Measurements from ENCODE around the gene CFL2. TPM values are rescaled to one million over a fixed set of nuclear protein-coding genes. Genes with fewer than 3 reads are reported as not detected.

CFL2 gene
- total RNA-seq, 1 donor from 2014 or later, result 110 TPM

- H3K27me3 ChIP-seq (ENCODE audit: insufficient read depth, low read length), result no peaks in the 10 kb centered on the region
- Mint-ChIP-seq H3K4me3 (ENCODE audit: unreplicated experiment) (no peak overlapping the region), H3K9me3 (ENCODE audit: unreplicated experiment) (no peaks in the 10 kb centered on the region), H3K27ac (ENCODE audit: unreplicated experiment) (no peak overlapping the region), H3K4me1 (ENCODE audit: low read depth, unreplicated experiment) (peaks cover 22% of the 10 kb centered on the region), H3K27me3 (ENCODE audit: low read depth, unreplicated experiment) (no peaks in the 10 kb centered on the region), H3K36me3 (ENCODE audit: low read depth, unreplicated experiment) (no peaks in the 10 kb centered on the region)
- H3K4me3 ChIP-seq (ENCODE audit: insufficient read depth, low read depth, low read length), result no peak overlapping the region
- peak overlapping the region; percentile 15 for H2AFZ ChIP-seq (ENCODE audit: low read depth, low read length)
- TF ChIP-seq EZH2 (IDR thresholded peaks at IDR 0.05; ENCODE audit: insufficient read depth, low read length) (no peak), CTCF (IDR thresholded peaks at IDR 0.05; ENCODE audit: insufficient read depth, low read depth, low read length) (no peak)
- peaks cover 12% of the 10 kb centered on the region for H3K4me1 ChIP-seq (ENCODE audit: insufficient read depth, low read length)
- no peaks in the 10 kb centered on the region for H3K9me3 ChIP-seq (ENCODE audit: insufficient read depth, low read depth, low read length)
- FAIRE-seq (no peak), DNase-seq (ENCODE audit: low read depth) (no peak)
- peak overlapping the region; percentile 77 for H3K4me2 ChIP-seq (ENCODE audit: low read length)
- no peaks in the 10 kb centered on the region for H4K20me1 ChIP-seq (ENCODE audit: insufficient read depth, low read length)
- no peaks in the 10 kb centered on the region for H3K36me3 ChIP-seq (ENCODE audit: insufficient read depth, low read length)
- peak overlapping the region; percentile 82 for H3K27ac ChIP-seq (ENCODE audit: low read depth, low read length)
- peak overlapping the region; percentile 75 for H3K9ac ChIP-seq (ENCODE audit: low read length)
- H3K79me2 ChIP-seq (ENCODE audit: insufficient read depth, low read length), result no peaks in the 10 kb centered on the region
These were observed 35.7 kb downstream of the CFL2 start for GRCh38 chr14:34678735-34679134.

GRCh38 chr14:34678306-34678705 lies 36.1 kb downstream of the CFL2 start:
- Histone ChIP-seq H4K20me1 (ENCODE audit: insufficient read depth, low read length) (no peaks in the 10 kb centered on the region), H3K4me1 (ENCODE audit: insufficient read depth, low read length) (peaks cover 12% of the 10 kb centered on the region), H3K27ac (ENCODE audit: low read depth, low read length) (peak overlapping the region; percentile 82), H3K27me3 (ENCODE audit: insufficient read depth, low read length) (no peaks in the 10 kb centered on the region), H3K9me3 (ENCODE audit: insufficient read depth, low read depth, low read length) (no peaks in the 10 kb centered on the region), H3K4me3 (ENCODE audit: insufficient read depth, low read depth, low read length) (peak overlapping the region; percentile 15), H3K4me2 (ENCODE audit: low read length) (peak overlapping the region; percentile 77), H3K9ac (ENCODE audit: low read length) (peak overlapping the region; percentile 75), H2AFZ (ENCODE audit: low read depth, low read length) (peak overlapping the region; percentile 15), H3K36me3 (ENCODE audit: insufficient read depth, low read length) (no peaks in the 10 kb centered on the region), H3K79me2 (ENCODE audit: insufficient read depth, low read length) (no peaks in the 10 kb centered on the region)
- Mint-ChIP-seq H3K9me3 (ENCODE audit: unreplicated experiment) (no peaks in the 10 kb centered on the region), H3K36me3 (ENCODE audit: low read depth, unreplicated experiment) (no peaks in the 10 kb centered on the region), H3K27me3 (ENCODE audit: low read depth, unreplicated experiment) (no peaks in the 10 kb centered on the region), H3K4me3 (ENCODE audit: unreplicated experiment) (no peak overlapping the region), H3K27ac (ENCODE audit: unreplicated experiment) (peak overlapping the region; percentile 73), H3K4me1 (ENCODE audit: low read depth, unreplicated experiment) (peaks cover 18% of the 10 kb centered on the region)
- TF ChIP-seq EZH2 (IDR thresholded peaks at IDR 0.05; ENCODE audit: insufficient read depth, low read length), result no peak
- no peak for TF ChIP-seq CTCF (IDR thresholded peaks at IDR 0.05; ENCODE audit: insufficient read depth, low read depth, low read length)
- DNase-seq (ENCODE audit: low read depth), result peak; percentile 73
- FAIRE-seq, result no peak

- no peak overlapping the region for H3K27ac Mint-ChIP-seq (ENCODE audit: unreplicated experiment)
- no peak overlapping the region for H3K4me2 ChIP-seq (ENCODE audit: low read length)
- H3K36me3 ChIP-seq (ENCODE audit: insufficient read depth, low read length), result no peaks in the 10 kb centered on the region
- no peak overlapping the region for H3K4me3 ChIP-seq (ENCODE audit: insufficient read depth, low read depth, low read length)
- H3K9me3 ChIP-seq (ENCODE audit: insufficient read depth, low read depth, low read length), result no peaks in the 10 kb centered on the region
- H2AFZ ChIP-seq (ENCODE audit: low read depth, low read length), result peak overlapping the region; percentile 0
- H3K36me3 Mint-ChIP-seq (ENCODE audit: low read depth, unreplicated experiment), result no peaks in the 10 kb centered on the region
- H3K4me3 Mint-ChIP-seq (ENCODE audit: unreplicated experiment), result no peak overlapping the region
- no peak for DNase-seq (ENCODE audit: low read depth)
- H3K27me3 ChIP-seq (ENCODE audit: insufficient read depth, low read length), result no peaks in the 10 kb centered on the region
- no peak for TF ChIP-seq EZH2 (IDR thresholded peaks at IDR 0.05; ENCODE audit: insufficient read depth, low read length)
- H3K27me3 Mint-ChIP-seq (ENCODE audit: low read depth, unreplicated experiment), result no peaks in the 10 kb centered on the region
- FAIRE-seq, result no peak
- H3K4me1 Mint-ChIP-seq (ENCODE audit: low read depth, unreplicated experiment), result peaks cover 10% of the 10 kb centered on the region
- peaks cover 12% of the 10 kb centered on the region for H3K4me1 ChIP-seq (ENCODE audit: insufficient read depth, low read length)
- no peaks in the 10 kb centered on the region for H3K79me2 ChIP-seq (ENCODE audit: insufficient read depth, low read length)
- no peaks in the 10 kb centered on the region for H3K9me3 Mint-ChIP-seq (ENCODE audit: unreplicated experiment)
- no peak overlapping the region for H3K9ac ChIP-seq (ENCODE audit: low read length)
- H3K27ac ChIP-seq (ENCODE audit: low read depth, low read length), result no peak overlapping the region
- H4K20me1 ChIP-seq (ENCODE audit: insufficient read depth, low read length), result no peaks in the 10 kb centered on the region
These were observed 37.7 kb downstream of the CFL2 start for GRCh38 chr14:34676516-34677211.

Data from astrocyte (in vitro differentiated cells and primary cell).